SHP77 treated with DMSO at 0.1 percent for 48 hours (cell line): ENCODE results near the gene HEXIM1.
"Not testable (repeated sequence)": the region's sequence is repeated elsewhere in the genome, so short reads cannot be mapped to it uniquely, and the experiment has no call there.

ENCODE experiments used
- DNase-seq: peaks from one replicate; lab custom pipeline; 2025; lab: John Stamatoyannopoulos, UW

Gene HEXIM1

DNA sequence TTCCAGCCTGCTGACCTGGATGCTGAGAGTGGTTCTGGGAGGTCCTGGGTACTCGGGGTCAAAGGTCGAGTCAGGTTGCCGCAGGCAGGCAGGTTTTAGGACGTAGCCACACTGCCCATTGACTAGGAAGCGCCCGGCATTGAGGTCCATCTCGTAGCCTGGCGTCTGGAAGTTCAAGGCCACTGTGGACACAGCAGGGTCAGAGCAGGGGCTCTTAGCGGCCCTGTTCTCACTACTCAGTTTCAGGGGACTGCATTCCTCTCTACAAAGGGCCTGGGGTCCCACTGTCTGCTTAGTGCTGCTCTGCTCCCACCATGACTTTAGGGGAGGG is 34.9 kb upstream of the HEXIM1 start:
- no peak for DNase-seq

DNA sequence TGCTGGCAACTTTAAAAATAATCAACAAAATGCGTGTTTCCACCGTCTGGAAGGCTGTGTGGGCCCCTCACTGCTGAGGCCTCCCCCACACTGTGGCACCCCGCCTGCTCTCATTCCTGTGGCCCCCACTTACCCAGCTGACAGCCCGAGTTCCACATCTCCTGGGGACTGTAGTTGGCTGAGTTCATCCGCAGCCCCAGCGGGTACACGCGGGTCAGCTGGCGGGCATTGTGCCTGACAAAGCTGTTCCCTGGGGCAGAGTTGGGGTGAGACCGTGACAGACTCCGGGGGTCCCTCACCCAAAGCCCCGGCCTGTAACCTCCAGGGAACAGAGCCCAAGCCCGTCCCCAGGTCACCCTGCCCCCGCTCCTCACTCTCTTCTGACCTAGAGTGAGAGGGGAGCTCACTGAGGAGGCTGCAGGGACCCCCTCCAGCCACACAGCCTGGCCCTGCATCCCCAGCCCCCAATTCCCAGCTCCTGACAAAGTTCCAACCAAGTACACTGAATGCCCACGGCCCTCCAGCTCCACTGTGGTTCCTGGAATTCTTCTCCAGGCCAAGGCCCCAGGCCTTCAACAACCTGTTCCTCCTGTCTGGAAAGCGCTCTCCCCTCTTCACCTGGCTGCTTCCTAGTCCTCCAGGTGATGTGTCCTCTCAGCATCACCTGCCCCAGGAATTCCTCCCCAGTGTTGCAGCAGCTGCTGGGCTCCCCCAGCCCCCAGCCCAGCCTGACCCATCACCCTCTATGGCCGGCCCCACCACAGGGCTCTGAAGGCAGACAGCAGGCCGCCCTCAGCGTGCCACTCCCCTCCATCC is 34.0 kb upstream of the HEXIM1 start:
- DNase-seq, result no peak

DNA sequence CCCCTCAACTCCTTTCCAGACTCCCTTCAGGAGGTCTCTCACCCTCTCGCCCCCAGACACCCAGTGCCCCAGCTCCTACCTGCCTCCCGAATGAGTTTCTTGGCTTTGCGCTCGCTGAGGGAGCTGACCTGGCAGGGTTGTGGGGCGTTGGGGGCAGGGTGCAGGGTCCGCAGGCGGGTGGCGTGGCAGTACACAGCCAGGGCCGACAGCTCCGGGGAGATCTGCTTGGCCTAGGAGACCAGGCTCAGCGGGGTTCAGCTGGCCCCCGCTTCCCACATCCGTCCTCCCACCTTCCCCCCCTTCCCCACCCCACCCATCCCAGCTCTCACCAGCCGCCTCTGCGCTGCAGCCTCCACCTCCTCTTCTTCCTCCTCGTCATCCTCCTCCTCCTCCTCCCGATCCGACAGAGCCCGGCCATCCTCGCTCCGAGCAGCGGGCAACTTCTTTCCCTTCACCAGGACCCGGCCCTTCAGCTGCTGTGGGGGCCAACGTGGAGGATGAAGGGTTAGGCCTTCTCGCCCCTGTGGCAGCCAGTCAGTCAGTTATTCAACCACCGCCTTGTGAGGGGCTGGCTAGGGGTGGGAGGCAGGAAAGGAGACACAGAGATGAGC is 33.2 kb upstream of the HEXIM1 start:
- DNase-seq, result no peak

DNA sequence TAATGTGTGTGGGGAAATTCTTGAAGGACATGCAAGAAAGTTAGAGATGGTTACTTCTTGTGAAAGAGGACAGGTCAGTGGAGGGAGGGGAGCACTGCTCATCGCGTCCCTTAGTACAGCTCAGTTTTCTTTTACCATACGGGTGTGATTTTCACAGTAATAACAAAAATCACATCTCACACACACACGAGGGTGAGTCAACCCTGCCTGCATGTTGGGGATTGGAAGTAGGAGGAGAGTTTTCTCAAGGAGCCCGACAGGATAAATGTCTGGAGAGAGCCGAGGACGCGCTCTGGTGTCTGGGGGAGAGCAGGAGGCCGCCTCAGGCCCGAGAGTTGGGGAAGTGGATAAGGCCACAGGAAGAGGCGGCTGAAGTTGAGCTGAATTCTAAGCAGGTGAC is 32.4 kb upstream of the HEXIM1 start:
- no peak for DNase-seq

DNA sequence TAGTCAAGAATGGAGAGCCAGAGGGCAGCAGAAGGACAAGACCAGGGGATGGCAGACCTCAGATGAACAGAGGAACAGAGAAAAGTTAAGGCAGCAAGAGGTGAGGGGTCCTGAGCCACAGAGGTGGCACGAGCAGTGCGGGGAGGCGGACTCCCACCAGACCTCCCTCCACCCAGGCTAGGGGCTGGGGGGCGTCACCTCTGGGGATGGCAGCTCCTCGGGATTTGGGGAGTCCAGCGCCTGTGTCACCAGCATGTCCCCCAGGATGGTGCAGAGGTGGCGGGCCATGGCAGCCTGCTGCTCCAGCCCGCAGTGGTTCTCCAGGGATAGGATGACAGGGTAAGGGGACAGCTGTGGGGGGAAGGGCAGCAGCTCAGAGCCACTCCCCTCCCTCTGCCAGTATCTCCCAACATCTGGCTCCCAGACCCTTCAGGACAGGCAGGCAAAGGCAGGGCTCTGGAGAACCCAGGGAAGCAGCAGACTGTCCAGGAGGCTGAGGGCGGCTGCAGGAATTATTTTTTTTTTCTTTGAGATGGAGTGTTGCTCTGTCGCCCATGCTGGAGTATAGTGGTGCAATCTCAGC is 31.8 kb upstream of the HEXIM1 start:
- no peak for DNase-seq

DNA sequence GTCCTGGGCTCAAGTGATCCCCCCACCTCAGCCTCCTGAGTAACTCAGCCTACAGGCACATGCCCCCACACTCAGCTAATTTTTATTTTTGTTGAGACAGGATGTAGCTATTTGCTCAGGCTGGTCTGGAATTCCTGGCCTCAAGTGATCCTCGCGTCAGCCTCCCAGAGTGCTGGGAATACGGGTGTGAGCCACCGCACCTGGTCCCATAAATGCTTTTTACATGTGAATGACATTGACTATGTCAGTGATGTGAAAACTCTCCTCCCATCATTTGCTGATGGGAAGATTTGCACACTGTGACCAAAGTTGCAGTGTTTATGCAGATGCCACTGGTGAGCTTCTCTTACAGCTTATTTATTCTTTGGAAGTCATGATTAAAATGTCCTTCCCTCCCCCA is 30.9 kb upstream of the HEXIM1 start:
- DNase-seq, result no peak

DNA sequence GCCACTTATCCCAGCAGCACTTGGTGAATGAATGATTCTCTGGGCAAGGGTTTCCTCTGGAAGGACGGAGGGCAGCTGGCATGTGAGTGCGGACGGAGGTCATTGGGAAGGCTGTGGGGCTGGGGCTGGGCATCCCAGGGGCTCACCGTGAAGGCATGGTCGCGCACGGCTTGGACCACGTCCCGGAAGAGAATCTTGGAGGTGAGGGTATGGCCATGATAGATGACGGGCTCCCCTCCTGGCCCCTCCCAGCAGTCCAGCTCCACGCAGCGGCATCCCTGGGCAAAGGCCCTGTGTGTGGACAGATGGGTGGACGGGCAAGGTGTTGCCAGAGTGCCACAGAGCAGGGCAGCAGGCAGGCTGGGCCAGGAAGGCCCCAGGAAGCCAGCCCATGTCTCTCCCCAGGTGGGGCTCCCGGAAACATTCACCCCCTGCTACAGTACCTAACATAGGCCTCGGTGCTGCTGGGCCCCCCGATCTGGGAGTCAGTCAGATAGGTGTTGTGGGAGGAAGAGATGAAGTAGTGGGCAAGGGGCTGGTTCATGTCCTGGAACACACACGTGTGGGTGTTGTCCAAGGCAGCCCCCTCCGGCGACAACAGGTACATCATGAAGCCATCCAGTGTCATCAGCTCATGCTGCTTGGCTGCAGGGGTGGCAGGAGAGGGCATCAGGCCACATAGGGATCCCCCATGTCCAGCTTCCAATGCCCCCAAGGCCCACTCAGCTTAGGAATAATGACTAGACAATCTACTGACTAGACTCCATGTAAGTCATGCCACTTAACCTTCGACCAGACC is 30.2 kb upstream of the HEXIM1 start:
- no peak for DNase-seq

DNA sequence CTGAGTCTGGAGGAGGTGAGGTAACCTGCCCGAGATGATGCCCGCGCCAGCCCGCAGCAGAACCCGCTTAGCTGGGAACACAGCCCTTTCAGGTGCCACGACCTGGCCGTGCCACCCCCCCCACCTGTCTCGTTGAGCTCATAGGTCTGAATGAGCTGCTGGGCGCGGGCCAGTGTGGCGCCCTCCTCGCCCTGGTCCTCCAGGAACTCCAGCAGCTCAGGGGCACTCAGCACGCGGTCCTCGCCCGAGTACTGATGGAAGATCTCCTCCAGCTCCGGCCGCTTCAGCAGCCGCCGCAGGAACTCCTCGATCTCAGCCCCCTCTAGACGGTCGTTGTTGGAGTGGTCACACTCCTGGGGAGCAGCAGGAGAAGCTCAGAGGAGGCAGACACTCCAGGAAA is 29.6 kb upstream of the HEXIM1 start:
- DNase-seq, result no peak

DNA sequence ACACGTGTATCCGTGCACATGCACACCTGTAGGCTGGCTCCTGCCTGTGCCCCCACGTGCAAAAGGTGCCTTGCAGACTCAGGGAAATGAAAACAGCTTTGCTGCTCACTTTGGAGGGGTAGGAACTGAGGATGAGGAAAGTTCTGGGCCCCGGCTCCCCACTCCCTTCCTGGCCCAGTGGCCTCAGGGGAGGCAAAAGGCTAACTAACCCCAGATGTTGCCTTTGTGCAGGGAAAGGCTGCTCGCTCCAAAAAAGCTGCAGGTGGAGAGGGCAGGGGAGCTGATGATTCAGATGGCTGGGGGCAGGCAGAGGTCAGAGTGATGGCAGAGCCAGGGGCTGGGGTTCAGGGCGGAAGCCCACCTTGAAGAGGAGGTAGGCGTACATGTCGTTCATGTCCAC is 28.3 kb upstream of the HEXIM1 start:
- DNase-seq, result no peak

DNA sequence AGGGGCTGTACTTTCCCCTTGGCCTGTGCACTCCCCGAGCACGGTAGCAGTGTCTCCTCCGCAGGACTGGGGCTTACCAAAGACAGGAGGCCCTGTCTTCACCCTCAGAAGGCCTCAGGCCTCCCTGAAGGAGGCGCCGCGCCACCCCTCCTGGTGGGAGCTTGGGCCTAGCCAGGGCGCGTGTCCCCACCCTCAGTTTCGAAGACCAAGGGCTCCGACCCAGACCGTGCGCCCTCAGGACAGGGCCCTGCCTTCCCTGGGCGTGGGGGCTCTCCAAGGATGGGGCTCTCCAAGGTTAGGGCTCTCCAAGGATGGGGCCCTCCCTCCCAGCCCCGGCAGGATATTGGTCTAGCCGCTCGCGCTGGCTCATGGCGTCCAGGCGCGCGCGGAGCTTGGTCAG is 27.7 kb upstream of the HEXIM1 start:
- DNase-seq, result no peak

DNA sequence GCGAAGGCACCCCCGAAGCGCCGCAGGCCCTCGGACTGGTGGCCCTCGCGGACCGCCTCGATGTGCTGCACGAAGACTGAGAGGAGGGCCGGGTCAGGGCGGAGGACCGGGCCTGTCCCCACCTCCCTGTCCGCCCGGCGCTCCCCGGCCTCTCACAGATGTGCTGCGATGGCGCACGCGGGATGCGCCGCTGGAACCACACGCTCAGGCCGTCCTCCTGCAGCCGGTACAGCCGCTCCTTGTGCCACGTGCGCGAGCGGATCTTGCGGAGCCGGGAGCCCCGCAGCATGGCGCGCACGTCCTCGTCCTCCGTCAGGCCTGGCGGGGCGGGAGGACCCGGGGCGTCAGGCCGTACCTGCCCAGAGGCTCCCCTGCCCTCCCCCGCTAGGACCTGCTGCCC is 27.2 kb upstream of the HEXIM1 start:
- DNase-seq, result no peak

DNA sequence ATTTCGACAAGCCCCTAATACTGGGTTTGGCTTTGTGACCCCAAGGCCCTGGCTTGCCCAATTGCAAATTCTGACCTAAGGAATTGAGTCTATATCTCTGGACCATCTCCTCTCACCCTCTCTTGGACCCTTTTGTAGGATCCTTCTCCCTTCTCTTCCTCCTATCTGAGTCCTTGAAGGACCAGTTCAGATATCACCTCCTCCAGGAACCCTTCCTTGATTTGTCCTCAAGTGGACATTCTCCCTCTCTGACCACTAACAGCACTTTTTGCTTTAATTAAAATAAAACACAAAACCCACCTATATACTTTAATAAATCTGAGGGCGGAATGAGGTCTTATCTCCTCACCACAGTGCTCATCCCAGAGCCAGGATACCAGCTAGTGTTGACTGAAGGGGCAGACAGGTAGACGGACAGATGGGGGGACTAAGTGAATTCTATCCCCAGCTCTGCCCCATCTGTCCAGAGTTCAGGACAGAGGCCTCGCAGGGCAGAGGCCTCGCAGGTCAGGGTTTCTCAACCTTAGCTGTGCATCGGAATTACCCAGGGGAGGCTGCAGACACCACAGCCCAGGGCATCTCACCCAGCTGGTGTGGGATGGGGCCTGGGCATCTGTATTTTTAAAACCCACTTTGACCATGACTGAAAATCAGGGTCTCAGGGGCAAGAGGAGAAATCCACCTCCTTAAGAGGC is 25.1 kb upstream of the HEXIM1 start:
- DNase-seq, result no peak

DNA sequence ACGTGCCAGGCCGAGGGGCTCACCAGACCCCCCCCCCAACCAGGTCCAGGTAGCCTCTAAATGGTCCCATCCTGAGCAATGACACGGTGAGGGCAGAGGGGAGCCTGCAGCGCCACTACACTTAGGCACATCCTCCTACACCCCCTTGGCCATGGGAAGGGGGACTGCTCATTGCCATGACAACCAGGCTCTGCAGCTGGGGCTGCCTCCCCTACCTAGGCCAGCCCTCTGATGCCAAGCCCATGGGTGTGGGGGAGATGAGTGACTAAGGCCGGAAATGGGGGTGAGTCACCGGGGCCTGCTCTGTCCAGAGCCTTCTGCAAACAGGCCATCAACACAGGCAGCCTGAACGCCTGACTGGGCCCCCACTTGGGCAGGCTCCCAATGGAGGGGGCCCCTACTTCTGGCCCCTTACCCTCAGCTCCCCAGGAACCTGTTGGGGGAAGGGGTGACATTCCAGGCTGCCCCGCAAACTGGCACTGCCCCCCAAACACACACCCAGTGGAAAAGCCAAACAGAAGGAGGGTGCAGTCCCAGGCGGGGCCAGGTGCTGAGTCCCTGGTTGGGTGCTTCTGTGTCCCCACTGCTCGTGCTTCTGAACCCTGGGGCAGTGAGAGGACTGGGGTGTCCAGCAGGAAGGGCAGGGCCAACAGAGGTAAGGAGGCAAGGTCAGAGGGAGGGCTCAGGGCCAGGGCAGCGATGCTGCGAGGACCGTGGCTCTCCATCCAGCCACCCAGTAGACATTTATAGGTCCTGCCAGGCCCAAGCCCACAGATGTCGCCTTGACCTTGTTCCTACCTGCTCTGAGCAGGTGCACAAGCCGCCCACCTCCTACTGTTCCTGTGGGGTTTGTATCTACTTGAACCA is 24.1 kb upstream of the HEXIM1 start:
- DNase-seq, result no peak

DNA sequence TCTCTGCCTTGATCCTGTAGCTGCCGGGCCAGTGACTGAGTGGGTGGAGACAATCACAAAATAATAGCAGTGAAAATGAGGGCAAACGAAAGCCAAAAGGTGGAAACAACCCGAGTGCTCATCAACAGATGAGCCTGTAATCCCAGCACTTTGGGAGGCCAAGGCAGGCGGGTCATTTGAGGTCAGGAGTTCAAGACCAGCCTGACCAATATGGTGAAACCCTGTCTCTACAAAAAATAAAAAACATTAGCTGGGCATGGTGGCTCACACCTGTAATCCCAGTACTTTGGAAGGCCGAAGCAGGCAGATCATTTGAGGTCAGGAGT is 23.5 kb upstream of the HEXIM1 start:
- DNase-seq, result not testable (repeated sequence)

DNA sequence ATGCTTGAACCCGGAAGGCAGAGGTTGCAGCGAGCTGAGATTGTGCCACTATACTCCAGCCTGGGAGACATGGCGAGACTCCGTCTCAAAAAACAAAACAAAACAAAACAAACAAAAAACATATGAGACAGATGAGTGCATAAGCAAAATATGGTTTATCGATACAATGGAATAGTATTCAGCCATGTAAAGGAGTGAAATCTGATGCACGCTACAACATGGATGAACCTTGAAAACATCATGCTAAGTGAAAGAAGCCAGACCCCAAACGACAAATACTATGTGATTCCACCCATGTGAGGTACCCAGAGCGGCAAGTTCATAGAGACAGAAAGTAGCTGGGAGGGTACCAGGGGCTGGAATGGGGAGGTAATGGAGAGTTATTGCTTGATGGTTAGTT is 22.8 kb upstream of the HEXIM1 start:
- DNase-seq, result no peak

DNA sequence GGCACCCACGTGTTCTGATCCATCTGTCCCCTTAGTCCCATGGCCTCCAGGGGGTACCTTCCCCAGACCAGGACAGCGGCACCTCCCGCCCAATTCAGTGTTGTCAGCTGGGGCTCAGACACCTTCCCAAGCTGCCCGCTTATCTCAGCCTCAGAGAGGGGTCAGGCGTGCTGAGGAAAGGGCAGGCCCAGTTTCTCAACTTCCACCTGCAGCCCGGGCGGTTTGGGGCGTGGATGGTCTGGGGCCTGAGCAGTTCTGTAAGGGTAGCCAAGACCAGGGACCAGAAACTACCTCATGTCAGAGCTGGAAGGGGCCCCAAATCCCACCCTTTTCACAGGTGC is 21.1 kb upstream of the HEXIM1 start:
- DNase-seq, result no peak

DNA sequence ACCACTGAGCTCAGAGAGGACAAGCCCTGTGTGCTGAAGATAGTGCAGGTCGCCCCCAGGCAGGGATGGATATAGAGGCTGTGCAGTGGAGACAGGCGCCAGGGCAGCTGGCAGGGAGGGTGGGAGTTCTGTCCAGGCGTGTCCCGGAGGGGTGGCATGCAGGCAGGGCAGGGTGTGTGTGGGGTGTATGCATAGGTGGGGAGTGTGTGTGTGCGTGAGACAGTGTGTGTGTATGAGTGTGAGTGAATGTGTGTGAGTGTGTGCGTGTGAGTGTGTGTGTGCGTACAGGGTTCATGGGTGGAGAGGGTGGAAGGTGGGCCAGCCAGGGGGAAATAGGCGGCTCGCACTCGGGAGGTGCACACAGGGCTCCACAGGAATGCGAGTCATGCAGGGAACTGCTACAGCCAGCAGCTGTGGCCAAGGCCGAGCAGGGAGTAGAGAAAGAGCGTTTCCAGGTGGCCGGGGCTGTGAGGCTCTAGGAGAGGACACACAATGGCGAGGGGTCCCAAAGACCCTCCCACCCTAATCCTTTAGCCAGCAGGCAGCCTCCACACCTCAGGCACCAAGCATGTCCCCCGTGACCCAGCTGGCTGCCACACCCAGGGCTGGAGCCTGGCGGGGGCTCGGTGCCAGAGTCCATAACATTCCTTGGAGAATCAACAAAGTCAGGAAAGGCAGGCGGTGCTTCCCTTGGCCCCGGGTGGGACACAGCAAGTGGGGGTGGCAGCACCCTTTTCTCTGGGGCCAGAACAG is 20.6 kb upstream of the HEXIM1 start:
- DNase-seq, result no peak

DNA sequence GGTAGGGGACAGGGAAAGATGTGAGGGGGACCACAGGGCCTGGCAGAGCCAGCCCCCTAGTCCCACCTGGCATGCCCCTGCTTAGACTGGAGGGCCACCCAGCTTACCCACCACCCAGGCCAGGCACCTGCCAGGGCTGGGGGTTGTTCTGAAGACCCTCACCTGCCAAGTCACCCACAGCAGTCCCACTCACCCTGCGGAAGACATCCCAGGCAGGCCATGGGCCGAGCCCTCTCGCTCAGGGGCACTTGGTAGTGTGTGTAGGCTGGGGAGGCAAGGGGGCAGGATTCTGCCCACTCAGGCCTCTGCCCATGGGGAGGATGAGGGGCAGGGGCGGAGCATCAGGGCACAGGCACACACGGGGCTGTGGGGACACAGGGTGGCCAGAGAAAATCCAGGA is 19.9 kb upstream of the HEXIM1 start:
- no peak for DNase-seq

DNA sequence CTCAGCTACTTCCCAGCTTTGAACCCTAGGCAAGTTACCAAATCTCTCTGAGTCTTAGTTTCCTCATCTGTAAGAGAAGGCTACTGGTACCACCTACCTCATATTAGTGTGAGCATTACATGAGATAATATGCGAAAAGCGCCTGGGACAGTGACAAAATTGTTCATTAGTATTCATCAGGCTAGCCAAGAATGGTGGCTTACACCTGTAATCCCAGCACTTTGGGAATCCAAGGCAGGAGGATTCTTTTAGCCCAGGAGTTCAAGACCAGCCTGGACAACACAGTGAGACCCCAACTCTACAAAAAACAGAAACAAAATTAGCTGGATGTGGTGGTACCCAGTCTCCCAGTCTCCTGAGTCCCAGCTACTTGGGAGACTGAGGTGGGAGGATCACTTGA is 19.3 kb upstream of the HEXIM1 start:
- no peak for DNase-seq

DNA sequence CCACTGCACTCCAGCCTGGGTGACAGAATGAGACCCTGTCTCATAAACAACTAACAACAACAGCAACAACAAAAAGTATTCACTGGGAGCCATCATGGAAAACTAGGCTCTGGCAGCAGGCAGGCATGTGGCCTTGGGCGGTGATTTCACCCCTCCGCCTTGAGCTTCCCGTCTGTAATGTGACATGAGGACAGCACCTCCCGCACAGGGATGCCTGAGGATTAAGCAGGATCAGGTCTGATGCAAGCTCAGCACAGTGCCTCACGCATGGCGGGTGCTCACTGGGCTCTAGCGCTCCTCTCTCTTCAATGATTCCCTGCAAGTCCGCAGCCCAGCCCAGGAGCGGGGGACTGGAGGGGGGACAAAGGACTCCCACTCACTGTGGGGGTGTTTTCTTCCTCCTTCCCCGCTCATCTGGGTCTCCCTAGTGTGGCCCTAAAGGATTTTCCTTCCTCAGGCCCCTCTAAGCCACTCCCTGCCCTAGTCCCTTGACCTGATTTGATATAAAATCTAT is 18.8 kb upstream of the HEXIM1 start:
- no peak for DNase-seq
